Measurements from ENCODE around the gene DOCK2.

DOCK2 gene

GRCh38 chr5:169797577-169797976 lies 160.5 kb downstream of the DOCK2 start:
- TF ChIP-seq CTCF (IDR thresholded peaks at IDR 0.05; ENCODE audit: borderline replicate concordance, control extremely low read depth, extremely low read depth, insufficient read depth, missing control alignments), result no peak
- in situ Hi-C loops (cut with MboI; ENCODE audit: low sequenced_read_pairs, unreplicated experiment), result no loop called here
- DNase-seq (ENCODE audit: low spot score), result no peak

- in situ Hi-C loops (cut with MboI; ENCODE audit: low sequenced_read_pairs, unreplicated experiment), result no loop called here
- TF ChIP-seq CTCF (IDR thresholded peaks at IDR 0.05; ENCODE audit: borderline replicate concordance, control extremely low read depth, extremely low read depth, insufficient read depth, missing control alignments), result no peak
Observed at GRCh38 chr5:169798438-169798837, 161.4 kb downstream of the DOCK2 start.

GRCh38 chr5:169798906-169799660 lies 162.0 kb downstream of the DOCK2 start:
- in situ Hi-C loops (cut with MboI; ENCODE audit: low sequenced_read_pairs, unreplicated experiment), result no loop called here
- no peak for TF ChIP-seq CTCF (IDR thresholded peaks at IDR 0.05; ENCODE audit: borderline replicate concordance, control extremely low read depth, extremely low read depth, insufficient read depth, missing control alignments)
- DNase-seq (ENCODE audit: low spot score), result no peak

More at GRCh38 chr5:169798438-169798837, 161.4 kb downstream of the DOCK2 start:
- no peak for DNase-seq (ENCODE audit: low spot score)

GRCh38 chr5:169801324-169801777 lies 164.3 kb downstream of the DOCK2 start:
- DNase-seq (ENCODE audit: low spot score), result no peak
- in situ Hi-C loops (cut with MboI; ENCODE audit: low sequenced_read_pairs, unreplicated experiment), result no loop called here
- no peak for TF ChIP-seq CTCF (IDR thresholded peaks at IDR 0.05; ENCODE audit: borderline replicate concordance, control extremely low read depth, extremely low read depth, insufficient read depth, missing control alignments)

- in situ Hi-C loops (cut with MboI; ENCODE audit: low sequenced_read_pairs, unreplicated experiment), result no loop called here
- no peak for DNase-seq (ENCODE audit: low spot score)
- no peak for TF ChIP-seq CTCF (IDR thresholded peaks at IDR 0.05; ENCODE audit: borderline replicate concordance, control extremely low read depth, extremely low read depth, insufficient read depth, missing control alignments)
Observed at GRCh38 chr5:169801781-169802180, 164.7 kb downstream of the DOCK2 start.

GRCh38 chr5:169803077-169803981 lies 166.3 kb downstream of the DOCK2 start:
- no peak for DNase-seq (ENCODE audit: low spot score)
- in situ Hi-C loops (cut with MboI; ENCODE audit: low sequenced_read_pairs, unreplicated experiment), result no loop called here
- no peak for TF ChIP-seq CTCF (IDR thresholded peaks at IDR 0.05; ENCODE audit: borderline replicate concordance, control extremely low read depth, extremely low read depth, insufficient read depth, missing control alignments)

Data from GM13976 (cell line).